Cardiac fibroblast (primary cell): ENCODE results near the gene PPM1J.

Source experiments
- DNase-seq, 2 donors: peaks; one replicate each; pipeline versions ENCODE4 v3.0.0 to v3.0.0-alpha.2; 2010; ENCODE audit warnings: low read depth in 2 of 2
- H3K4me3 ChIP-seq, 2 donors: replicated peaks in 1 of 2; 1 replicate in 1 of 2; 2 replicates in 1 of 2; pipeline ENCODE4 v1.5.1; 2011; ENCODE audit warnings: low read depth in 2 of 2, low read length in 2 of 2, mild to moderate bottlenecking in 2 of 2, moderate library complexity in 1 of 2
- CTCF ChIP-seq: IDR thresholded peaks from one replicate; pipeline ENCODE4 v1.5.1; 2011; ENCODE audit warnings: low read depth, mild to moderate bottlenecking, low read length, inconsistent platforms

PPM1J gene

GRCh38 chr1:112686835-112687234 is 28.3 kb downstream of the PPM1J start:
- no peak for DNase-seq
- no peak for TF ChIP-seq CTCF
- no peak overlapping the region for H3K4me3 ChIP-seq

- TF ChIP-seq CTCF = no peak
- no peak overlapping the region for H3K4me3 ChIP-seq
- peak in 1 of 2 donors; percentile 22 for DNase-seq
These were observed 28.7 kb downstream of the PPM1J start for GRCh38 chr1:112686417-112686816.

- no peak overlapping the region for H3K4me3 ChIP-seq
- no peak for TF ChIP-seq CTCF
- DNase-seq = no peak
These were observed 29.2 kb downstream of the PPM1J start for GRCh38 chr1:112685913-112686312.

GRCh38 chr1:112678605-112679004 is 36.5 kb downstream of the PPM1J start:
- TF ChIP-seq CTCF = no peak
- DNase-seq = no peak
- H3K4me3 ChIP-seq = no peak overlapping the region

GRCh38 chr1:112677501-112677900 is 37.6 kb downstream of the PPM1J start:
- no peak for DNase-seq
- no peak for TF ChIP-seq CTCF
- no peak overlapping the region for H3K4me3 ChIP-seq

GRCh38 chr1:112676543-112676942 is 38.6 kb downstream of the PPM1J start:
- TF ChIP-seq CTCF = no peak
- no peak for DNase-seq
- H3K4me3 ChIP-seq = no peak overlapping the region

GRCh38 chr1:112675728-112676381 is 39.3 kb downstream of the PPM1J start:
- H3K4me3 ChIP-seq = peak overlapping the region; percentile 58 to 73
- DNase-seq = no peak
- no peak for TF ChIP-seq CTCF
